Measurements from ENCODE around the gene TRPC4AP.

GRCh38 chr20:34988191-34988540 lies 104.4 kb downstream of the TRPC4AP start:
- TF ChIP-seq, protein P1, sequence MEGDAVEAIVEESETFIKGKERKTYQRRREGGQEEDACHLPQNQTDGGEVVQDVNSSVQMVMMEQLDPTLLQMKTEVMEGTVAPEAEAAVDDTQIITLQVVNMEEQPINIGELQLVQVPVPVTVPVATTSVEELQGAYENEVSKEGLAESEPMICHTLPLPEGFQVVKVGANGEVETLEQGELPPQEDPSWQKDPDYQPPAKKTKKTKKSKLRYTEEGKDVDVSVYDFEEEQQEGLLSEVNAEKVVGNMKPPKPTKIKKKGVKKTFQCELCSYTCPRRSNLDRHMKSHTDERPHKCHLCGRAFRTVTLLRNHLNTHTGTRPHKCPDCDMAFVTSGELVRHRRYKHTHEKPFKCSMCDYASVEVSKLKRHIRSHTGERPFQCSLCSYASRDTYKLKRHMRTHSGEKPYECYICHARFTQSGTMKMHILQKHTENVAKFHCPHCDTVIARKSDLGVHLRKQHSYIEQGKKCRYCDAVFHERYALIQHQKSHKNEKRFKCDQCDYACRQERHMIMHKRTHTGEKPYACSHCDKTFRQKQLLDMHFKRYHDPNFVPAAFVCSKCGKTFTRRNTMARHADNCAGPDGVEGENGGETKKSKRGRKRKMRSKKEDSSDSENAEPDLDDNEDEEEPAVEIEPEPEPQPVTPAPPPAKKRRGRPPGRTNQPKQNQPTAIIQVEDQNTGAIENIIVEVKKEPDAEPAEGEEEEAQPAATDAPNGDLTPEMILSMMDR (IDR thresholded peaks at IDR 0.05) = no peak
- no peak for TF ChIP-seq POLR2A (IDR thresholded peaks at IDR 0.05)
